HL-60/S4 treated with retinoic acid at 250 ng/mL for 4 days and 3 days (cell line): ENCODE results near the gene TACR3.
"Not testable (repeated sequence)": the region's sequence is repeated elsewhere in the genome, so short reads cannot be mapped to it uniquely, and the experiment has no call there.

ENCODE experiments used
- in situ Hi-C: fragments of 300-500 bp; cut with MboI; formaldehyde crosslinking; loops from 2 replicates; pipeline ENCODE4 v1.7.0; 2022; ENCODE audit warnings: low sequenced_read_pairs

Gene TACR3, protein sequence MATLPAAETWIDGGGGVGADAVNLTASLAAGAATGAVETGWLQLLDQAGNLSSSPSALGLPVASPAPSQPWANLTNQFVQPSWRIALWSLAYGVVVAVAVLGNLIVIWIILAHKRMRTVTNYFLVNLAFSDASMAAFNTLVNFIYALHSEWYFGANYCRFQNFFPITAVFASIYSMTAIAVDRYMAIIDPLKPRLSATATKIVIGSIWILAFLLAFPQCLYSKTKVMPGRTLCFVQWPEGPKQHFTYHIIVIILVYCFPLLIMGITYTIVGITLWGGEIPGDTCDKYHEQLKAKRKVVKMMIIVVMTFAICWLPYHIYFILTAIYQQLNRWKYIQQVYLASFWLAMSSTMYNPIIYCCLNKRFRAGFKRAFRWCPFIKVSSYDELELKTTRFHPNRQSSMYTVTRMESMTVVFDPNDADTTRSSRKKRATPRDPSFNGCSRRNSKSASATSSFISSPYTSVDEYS

DNA sequence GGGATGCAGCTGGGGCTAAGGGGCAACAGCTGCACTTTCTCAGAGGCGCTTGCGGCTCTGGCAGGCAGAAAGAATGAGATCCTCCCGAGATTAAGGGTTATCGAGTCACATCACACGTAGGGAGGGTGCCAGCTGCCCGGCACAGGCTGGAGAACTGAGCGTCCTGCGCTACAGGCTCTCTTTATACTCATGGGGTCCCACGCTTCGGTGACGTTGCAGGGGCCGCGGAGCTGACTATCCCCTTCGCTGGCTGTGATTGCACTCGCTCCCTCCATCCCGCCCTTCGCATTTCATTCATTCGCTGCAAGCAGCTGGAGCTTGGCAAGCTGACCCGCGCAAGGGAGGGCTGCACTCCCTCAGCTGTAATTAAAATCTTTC, at the start of gene TACR3:
TACR3 (minus strand) TSS at position 156 of the 378 bp plus-strand sequence. CDS start 310 bp downstream, outside the sequence.
- in situ Hi-C loops = no loop called here

DNA sequence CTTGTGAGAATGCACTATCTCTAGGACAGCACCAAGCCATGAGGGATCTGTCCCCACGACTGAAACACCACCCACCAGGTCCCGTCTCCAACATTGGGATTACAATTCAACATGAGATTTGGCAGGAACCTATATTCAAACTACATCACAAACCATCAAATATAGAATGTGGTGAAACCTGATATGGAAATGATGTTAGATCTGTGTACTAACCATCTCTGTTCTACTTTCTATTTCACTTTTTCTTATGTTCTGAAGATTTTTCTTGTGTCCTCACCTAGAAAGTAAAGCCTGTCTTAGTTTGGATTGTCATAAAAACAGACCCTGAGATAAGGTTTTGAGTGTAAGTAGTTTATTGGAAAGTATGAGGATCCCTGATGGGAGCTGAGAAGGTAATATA, 37.8 kb upstream of the TACR3 start:
- in situ Hi-C loops = no loop called here

DNA sequence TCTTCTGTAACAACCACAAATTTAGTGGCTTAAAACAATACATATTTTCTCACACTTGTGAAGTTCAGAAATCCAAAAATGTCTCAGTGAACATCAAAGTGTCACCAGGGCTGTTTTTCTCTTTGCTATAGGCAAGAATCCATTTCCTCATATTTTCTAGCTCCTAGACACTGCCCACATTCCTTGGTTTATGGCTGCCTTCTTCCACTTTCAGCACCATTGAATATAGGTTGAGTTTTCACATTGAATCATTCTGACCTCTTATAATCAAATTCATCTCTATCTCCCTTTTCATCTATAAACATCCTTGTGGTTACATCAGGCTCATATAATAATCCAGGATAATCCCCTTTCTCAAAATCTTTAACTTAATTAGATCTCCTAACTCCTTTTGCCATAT, 37.0 kb upstream of the TACR3 start:
- in situ Hi-C loops = no loop called here

DNA sequence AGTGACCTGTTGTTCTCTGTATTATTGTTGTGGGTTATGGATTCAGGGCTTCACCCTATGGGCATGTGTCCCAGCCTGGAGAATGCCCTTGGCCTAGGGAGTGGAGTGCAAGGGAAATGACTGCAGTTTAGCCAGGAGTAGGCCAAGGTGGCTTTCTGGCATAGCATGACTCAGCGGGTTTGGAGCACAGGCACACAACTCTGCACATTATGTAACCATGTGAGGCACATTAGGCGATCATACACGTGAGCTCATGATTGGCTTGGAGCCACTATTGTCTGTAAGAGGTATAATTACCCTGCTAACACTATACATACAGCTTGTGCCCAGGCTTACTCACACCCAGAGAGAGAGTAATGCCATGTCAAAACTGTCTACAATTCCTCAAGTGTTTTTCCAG, 35.1 kb upstream of the TACR3 start:
- in situ Hi-C loops = no loop called here

DNA sequence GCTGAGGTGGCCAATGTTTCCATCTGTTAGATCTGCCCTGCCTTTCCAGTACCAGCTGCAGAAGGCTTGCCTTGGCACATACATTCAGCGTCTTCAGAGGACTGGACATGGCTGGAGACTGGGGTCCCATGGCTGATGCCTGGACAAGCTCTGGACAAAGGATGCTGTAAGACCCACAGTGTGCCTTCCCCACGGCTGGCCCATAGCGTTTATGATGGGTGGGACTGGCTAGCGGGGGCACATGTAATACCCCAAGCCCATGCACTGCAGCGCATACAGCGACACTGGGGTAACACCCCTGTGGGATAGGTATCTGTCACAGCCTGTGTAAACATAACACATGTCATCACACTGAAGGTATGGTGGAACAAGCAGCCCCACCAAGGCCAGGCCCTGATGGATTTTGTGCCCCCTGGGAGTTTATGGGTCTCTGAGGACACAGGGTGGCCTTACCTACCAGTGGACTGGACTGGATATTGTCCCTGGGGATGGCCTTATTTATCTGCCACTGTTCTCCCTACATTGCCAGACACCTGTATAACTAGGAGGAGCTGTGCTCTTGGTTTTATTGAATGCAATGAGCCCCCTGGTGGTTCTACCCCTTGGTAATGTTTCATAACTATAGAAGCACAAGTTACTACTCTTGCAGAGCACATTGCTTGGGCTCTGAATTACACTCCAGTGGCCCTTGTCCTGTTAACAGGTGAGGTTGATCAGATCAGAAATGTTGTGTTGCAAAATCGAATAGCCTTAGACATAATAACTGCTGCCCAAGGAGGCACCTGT, 34.3 kb upstream of the TACR3 start:
- in situ Hi-C loops = no loop called here

DNA sequence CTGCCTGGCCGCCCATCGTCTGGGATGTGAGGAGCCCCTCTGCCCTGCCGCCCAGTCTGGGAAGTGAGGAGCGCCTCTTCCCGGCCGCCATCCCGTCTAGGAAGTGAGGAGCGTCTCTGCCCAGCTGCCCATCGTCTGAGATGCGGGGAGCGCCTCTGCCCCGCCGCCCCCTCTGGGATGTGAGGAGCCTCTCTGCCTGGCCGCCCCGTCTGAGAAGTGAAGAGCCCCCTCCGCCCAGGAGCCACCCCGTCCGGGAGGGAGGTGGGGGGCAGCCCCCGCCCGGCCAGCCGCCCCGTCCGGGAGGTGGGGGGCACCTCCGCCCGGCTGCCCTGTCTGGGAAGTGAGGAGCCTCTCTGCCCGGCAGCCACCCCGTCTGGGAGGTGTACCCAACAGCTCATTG, 3.4 kb upstream of the TACR3 start:
- in situ Hi-C loops = not testable (repeated sequence)

DNA sequence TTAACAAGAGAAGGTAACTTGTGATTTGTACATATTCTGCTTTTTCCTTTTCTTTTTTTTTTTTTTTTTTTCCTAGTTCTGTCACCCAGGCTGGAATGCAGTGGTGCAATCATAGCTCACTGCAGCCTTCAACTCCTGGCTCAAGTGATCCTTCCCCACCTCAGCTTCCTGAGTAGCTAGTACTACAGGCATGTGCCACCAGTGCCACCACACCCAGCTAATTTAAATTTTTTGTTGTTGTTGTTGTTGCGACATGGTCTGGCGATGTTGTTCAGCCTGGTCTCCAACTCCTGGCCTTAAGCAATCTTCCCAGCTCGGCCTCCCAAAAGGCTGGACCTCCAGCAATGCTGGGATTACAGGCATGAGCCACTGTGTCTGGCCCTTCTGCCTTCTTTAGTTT, 1.5 kb upstream of the TACR3 start:
- in situ Hi-C loops = no loop called here

DNA sequence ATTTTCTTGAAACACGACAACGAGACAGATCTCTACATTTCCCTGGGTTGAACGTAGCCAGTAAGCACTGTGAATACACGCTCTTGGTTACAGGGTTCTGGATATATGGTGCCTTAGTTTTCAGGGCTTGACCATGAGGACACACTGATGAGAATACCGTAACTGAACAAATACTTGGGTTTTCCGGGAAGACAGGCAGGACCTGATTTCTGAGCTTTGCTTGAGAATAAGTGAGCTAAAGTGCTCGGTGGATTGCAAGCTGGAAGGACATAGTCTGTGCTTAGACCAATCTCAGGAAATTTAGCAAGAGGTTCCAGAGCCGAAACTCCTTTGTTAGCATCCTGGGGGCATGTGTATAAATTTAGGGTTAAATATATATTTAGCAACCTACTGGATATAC, 876 bp upstream of the TACR3 start:
- in situ Hi-C loops = no loop called here

DNA sequence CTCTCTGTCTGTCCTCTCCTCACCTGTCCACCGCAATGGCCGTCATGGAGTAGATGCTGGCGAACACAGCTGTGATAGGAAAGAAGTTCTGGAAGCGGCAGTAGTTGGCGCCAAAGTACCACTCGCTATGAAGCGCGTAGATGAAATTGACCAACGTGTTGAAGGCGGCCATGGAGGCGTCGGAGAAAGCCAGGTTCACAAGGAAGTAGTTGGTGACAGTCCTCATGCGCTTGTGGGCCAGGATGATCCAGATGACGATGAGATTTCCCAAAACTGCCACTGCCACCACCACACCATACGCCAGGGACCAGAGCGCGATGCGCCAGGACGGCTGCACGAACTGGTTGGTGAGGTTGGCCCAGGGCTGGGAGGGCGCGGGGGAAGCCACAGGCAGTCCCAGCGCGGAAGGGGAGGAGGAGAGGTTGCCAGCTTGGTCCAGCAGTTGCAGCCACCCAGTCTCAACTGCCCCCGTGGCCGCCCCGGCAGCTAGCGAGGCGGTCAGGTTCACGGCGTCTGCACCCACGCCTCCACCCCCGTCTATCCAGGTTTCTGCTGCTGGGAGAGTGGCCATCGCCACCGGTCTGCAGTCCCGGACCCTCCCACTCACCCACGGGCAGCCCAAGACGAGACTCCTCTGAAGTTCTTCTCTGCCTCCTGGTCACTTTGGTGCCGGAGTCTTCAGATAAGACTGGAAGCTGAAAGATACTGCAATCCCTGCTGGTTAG, 518 bp downstream of the TACR3 start:
- in situ Hi-C loops = no loop called here

DNA sequence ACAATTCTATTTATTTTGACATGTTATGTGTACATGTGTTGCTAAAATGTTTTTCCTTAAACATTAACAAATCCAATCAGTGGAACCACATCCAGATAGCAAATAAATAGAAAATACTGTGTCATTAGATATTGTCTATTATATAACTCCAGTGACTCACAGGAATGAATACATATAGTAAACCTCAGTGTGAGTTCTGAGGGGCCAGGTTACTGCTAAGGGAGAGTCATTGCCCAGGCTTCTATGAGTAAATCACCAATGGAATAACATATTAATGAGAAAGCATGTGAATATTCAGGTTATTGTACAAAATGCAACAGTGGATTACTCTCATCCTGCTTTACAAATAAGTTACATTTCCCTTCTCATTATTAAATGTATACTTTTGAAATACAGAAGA, 27.2 kb downstream of the TACR3 start:
- in situ Hi-C loops = no loop called here

DNA sequence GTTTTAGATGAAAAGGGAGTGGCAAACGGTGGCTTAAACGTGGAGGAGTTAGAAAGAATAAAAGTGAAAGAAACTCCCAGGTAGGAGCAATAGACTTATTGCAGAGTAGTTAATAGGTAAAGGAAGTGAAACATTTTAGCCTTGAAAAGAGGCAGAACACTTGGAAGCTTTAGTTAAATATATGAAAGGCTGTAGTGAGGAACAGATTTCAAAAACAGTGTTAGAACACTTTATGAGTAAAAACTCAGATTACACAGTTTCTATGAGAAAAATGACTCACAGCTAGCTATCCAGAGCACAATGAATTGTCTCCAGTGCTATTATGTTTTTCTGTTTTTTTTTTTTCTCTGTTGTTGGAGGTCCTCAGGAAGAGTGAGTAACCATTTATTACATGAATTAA, 45.8 kb downstream of the TACR3 start:
- in situ Hi-C loops = no loop called here

DNA sequence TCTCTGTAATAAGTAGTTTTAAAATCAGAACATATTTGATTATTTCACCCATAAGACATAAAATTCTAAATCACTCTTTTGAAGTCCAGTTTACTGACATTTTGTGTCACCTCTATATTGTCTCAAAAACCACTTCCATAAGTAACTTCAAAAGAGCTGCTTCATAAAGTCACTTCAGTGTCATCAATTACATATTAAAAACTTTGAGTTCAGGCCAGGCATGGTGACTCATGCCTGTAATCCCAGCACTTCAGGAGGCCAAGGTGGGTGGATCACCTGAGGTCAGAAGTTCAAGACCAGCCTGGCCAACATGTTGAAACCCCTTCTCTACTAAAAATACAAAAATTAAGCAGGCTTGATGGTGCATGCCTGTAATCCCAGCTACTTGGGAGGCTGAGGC, 53.0 kb downstream of the TACR3 start:
- in situ Hi-C loops = not testable (repeated sequence)

DNA sequence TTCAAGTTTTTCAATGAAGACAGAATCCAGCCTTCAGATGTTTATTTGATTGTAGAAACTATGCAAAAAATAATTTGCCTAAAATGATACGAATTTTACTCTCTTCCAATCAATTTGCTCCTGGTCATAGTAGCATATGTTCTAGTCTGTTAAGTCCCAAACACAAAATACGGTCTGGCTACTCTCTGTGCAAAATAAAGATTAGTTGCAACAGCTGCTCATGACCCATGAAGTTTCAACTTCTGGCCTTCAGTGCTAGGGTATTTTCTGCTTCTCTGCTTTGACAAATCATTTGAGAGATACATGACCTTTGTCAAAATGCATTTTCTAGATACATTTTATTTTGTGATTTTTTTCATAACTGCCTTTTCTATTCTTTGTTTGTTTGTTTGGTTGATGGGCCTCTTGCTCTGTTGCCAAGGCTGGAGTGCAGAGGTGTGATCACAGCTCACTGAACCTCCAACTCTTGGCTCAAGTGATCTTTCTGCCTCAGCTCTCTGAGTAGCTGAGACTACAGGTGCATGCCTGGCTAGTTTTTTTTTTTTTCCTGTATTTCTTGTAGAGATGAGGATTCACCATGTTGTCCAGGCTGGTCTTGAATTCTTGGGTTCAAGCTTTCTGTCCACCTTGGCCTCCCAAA, 55.2 kb downstream of the TACR3 start:
- in situ Hi-C loops = no loop called here

DNA sequence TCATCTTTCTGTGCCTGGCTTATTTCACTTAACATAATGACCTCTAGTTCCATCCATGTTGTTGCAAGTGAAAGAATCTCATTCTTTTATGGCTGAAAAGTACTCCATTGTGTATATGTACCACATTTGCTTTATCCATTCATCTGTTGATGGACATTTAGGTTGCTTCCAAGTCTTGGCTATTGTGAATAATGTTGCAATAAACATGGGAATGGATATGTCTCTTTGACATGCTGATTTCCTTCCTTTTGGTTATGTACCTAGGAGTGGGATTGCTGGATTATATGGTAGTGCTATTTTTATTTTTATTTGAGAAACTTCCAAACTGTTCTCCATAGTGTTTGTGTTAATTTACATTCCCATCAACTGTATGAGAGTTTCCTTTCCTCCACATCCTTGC, 71.2 kb downstream of the TACR3 start:
- in situ Hi-C loops = no loop called here

DNA sequence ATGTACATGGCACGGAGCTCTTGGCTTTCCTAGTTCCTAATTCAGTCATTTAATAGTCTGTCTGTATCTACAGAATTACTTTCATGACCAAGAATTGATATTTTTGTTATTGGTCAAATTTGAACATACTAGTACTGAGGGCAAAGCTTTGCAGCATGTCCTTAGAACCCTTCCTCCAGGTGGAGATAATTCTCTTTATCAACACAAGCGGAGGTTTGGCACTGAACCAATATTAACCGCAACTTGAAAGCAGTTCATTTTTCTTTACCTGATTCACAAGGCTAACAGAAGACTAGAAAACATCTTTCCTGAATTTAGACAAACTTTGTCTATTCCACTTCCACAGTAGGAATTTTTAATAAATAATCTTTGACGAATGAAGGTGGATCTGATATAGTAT, 73.8 kb downstream of the TACR3 start:
- in situ Hi-C loops = no loop called here

DNA sequence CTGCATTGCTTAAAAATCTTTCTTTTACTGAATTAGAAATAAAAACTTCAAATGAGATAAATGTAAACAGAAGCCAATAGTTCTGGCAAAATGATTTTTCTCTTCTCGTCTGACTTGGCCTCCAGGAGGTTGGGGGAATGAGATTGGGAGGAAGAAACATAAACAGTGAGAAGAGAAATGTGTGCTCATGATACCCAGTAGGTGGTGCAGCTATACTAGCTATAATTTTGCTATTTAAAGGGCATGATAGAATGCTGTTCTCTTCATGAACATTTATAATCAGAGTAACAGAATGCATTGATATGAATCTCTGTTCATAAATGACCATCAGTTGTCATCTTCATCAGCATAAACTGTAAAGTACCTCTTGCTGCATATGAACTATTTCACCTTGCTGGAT, 85.5 kb downstream of the TACR3 start:
- in situ Hi-C loops = no loop called here

DNA sequence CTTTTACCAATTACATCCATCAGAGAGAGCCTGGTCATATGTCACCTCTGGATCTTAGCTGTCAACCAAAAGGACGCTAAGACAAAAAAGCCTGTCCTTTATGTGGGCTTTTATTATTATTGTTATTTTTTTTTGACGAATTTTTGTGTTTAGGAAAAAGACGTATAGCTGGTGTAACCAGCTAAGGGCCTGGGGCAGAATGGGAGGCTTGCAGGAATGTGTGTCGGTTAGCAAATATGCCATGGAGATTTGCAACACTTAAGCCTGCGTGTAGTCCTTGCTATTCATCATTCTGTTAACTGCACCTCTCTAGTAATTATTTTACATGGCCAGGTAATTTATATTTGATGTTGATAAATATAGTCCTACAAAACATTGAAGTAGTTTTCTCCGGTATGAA, 93.5 kb downstream of the TACR3 start:
- in situ Hi-C loops = no loop called here

DNA sequence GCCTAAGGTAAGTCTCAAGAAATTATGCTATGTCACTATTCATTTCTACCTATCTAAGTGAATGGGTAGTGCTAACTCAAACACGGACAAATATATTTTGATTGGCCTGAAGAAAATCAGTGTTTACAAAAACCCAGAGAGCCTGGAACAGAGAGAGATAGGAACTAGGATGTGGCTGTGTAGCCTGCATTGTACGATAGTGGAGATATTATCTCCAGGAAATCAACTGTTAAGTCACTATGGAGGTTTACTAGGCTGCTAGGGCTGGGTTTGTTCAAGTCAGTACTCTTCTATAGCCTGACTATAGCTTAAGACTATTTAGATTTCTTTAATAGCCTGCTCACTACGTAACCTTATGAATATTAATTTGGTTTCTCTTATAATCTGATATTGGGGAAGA, 127.9 kb downstream of the TACR3 start:
- in situ Hi-C loops = no loop called here

DNA sequence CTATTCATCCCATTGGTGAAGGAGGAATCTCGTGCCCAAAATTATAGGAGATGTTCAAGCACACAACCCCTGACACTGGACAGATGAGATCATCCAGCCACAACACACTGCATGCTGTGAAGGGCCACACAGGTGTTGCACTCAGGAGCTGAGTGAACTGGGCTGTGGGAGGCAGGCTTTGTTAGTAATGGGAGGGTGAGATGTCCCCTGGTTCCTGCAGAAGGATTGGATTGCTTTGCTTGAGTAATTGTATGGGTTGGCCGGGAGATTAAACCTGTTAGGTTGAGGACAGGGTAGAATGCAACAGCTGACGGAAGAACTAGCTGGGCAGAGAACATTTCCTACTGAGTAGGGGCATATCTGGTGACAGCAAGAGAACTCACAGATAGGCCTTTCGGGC, 152.2 kb downstream of the TACR3 start:
- in situ Hi-C loops = no loop called here

DNA sequence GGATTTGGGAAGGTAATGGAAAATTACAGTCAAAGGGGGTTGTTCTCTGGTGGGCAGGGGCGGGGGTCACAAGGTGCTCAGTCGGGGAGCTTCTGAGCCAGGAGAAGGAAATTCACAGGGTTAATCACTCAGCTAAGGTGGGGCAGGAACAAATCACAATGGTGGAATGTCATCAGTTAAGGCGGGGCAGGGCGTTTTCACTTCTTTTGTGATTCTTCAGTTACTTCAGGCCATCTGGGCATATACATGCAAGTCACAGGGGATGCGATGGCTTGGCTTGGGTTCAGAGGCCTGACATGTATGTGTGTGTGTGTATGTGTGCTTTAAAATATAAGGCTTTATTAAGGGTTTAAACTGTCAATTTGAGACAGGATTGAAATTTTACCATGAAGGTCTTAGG, 160.6 kb downstream of the TACR3 start:
- in situ Hi-C loops = not testable (repeated sequence)
